ENCODE results near the gene FUCA1.

DNA sequence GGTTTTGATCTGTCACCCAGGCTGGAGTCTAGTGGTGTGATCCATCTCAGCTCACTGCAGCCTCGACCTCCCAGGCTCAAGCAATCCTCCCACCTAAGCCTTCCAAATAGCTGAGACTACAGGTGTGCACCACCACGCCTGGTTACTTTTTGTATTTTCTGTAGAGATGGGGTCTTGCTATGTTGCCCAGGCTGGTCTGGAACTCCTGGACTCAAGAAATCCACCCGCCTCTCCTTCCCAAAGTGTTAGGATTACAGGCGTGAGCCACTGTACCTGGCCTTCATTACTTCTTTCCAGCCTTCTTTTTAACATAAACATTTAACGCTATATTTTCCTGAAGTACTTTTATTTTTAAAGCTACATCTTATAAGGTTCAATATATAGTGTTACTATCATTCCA lies 24.4 kb downstream of the FUCA1 start:
- TF ChIP-seq POLR2A (IDR thresholded peaks at IDR 0.05): no peak
- TF ChIP-seq, protein P1, sequence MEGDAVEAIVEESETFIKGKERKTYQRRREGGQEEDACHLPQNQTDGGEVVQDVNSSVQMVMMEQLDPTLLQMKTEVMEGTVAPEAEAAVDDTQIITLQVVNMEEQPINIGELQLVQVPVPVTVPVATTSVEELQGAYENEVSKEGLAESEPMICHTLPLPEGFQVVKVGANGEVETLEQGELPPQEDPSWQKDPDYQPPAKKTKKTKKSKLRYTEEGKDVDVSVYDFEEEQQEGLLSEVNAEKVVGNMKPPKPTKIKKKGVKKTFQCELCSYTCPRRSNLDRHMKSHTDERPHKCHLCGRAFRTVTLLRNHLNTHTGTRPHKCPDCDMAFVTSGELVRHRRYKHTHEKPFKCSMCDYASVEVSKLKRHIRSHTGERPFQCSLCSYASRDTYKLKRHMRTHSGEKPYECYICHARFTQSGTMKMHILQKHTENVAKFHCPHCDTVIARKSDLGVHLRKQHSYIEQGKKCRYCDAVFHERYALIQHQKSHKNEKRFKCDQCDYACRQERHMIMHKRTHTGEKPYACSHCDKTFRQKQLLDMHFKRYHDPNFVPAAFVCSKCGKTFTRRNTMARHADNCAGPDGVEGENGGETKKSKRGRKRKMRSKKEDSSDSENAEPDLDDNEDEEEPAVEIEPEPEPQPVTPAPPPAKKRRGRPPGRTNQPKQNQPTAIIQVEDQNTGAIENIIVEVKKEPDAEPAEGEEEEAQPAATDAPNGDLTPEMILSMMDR (IDR thresholded peaks at IDR 0.05): no peak
